Keratinocyte (primary cell): ENCODE data around the gene AHRR. TPM values are rescaled to one million over a fixed set of nuclear protein-coding genes. Genes with fewer than 3 reads are reported as not detected.

Source experiments
- DNase-seq: peaks from one replicate; pipeline ENCODE4 v3.0.0-alpha.2; 2011; ENCODE audit warnings: low read depth, missing footprints, low spot score
- FAIRE-seq: peaks from 2 replicates; lab custom pipeline; 2011; peaks lifted over from hg19 to GRCh38; lab: Jason Lieb, UNC
- H2AFZ ChIP-seq: 2 replicates; pipeline ENCODE4 v1.6.0; 2012; ENCODE audit warnings: low read length, control low read depth, inconsistent platforms; ENCODE audit not compliant: control insufficient read depth
- H3K27ac ChIP-seq: 2 replicates; pipeline ENCODE4 v1.5.1; 2011; ENCODE audit warnings: low read length; ENCODE audit not compliant: control insufficient read depth, insufficient read depth
- H3K27me3 ChIP-seq: 3 replicates; pipeline ENCODE4 v1.6.0; 2011; ENCODE audit warnings: low read length; ENCODE audit not compliant: control insufficient read depth, insufficient read depth; ENCODE audit errors: extremely low read depth
- H3K36me3 ChIP-seq, 2 experiments: 2 replicates in 1 of 2; 3 replicates in 1 of 2; pipeline ENCODE4 v1.5.1; 2011; ENCODE audit warnings: low read length in 2 of 2, mild to moderate bottlenecking in 1 of 2; ENCODE audit not compliant: control insufficient read depth in 2 of 2, insufficient read depth in 2 of 2; ENCODE audit errors: extremely low read depth in 1 of 2
- H3K4me1 ChIP-seq: 3 replicates; pipeline ENCODE4 v1.5.1; 2011; ENCODE audit warnings: low read length; ENCODE audit not compliant: control insufficient read depth, insufficient read depth; ENCODE audit errors: extremely low read depth
- H3K4me2 ChIP-seq: 3 replicates; pipeline ENCODE4 v1.6.0; 2011; ENCODE audit warnings: low read depth, low read length; ENCODE audit not compliant: control insufficient read depth, insufficient read depth; ENCODE audit errors: extremely low read depth
- H3K4me3 ChIP-seq, 3 experiments: fragments of 200-600 bp in 1 of 3; sonication (generic) in 1 of 3; 2 replicates in 2 of 3; 3 replicates in 1 of 3; pipeline ENCODE4 v1.5.1; 2011 to 2016; ENCODE audit warnings: low read length in 3 of 3, mild to moderate bottlenecking in 3 of 3, control low read depth in 2 of 3, inconsistent platforms in 1 of 3, low read depth in 1 of 3, mixed read lengths in 1 of 3, mixed run types in 1 of 3, moderate library complexity in 1 of 3; ENCODE audit not compliant: control insufficient read depth in 2 of 3, insufficient read depth in 2 of 3; ENCODE audit errors: extremely low read depth in 1 of 3
- H3K79me2 ChIP-seq: 2 replicates; pipeline ENCODE4 v1.6.0; 2012; ENCODE audit warnings: low read length; ENCODE audit not compliant: control insufficient read depth, insufficient read depth
- H3K9ac ChIP-seq: 3 replicates; pipeline ENCODE4 v1.6.0; 2011; ENCODE audit warnings: low read length; ENCODE audit not compliant: control insufficient read depth, insufficient read depth; ENCODE audit errors: extremely low read depth
- H3K9me1 ChIP-seq: 3 replicates; pipeline ENCODE4 v1.6.0; 2011; ENCODE audit warnings: low read length; ENCODE audit not compliant: control insufficient read depth, insufficient read depth; ENCODE audit errors: extremely low read depth
- H3K9me3 ChIP-seq: 2 replicates; pipeline ENCODE4 v1.5.1; 2012; ENCODE audit warnings: low read depth, low read length; ENCODE audit not compliant: control insufficient read depth
- H4K20me1 ChIP-seq: 3 replicates; pipeline ENCODE4 v1.6.0; 2011; ENCODE audit warnings: low read length; ENCODE audit not compliant: control insufficient read depth, insufficient read depth; ENCODE audit errors: extremely low read depth
- CTCF ChIP-seq, 3 experiments: IDR thresholded peaks in 1 of 3; conservative IDR thresholded peaks in 1 of 3; optimal IDR thresholded peaks in 1 of 3; 2 replicates in 2 of 3; 3 replicates in 1 of 3; pipeline versions ENCODE3 to v1.5.1; 2011; ENCODE audit warnings: low read length in 3 of 3, mild to moderate bottlenecking in 3 of 3, moderate library complexity in 2 of 3, control low read depth in 1 of 3, inconsistent platforms in 1 of 3; ENCODE audit not compliant: insufficient read depth in 2 of 3; ENCODE audit errors: extremely low read depth in 1 of 3
- EZH2 ChIP-seq: IDR thresholded peaks from one replicate; pipeline ENCODE4 v1.6.1; 2012; ENCODE audit warnings: inconsistent platforms, mild to moderate bottlenecking, low read length, moderate library complexity
- dilution Hi-C: fragments of 300-500 bp; cut with MboI; formaldehyde crosslinking; loops from one replicate; pipeline ENCODE4 v1.7.0; 2020; ENCODE audit warnings: low sequenced_read_pairs; ENCODE audit not compliant: extremely low pct_ligation_motif_present
- polyA plus RNA-seq, 5 experiments: library from polyadenylated mRNA; depleted of rRNA in 3 of 5; stranded (reverse) in 3 of 5; stranded (forward) in 1 of 5; unstranded in 1 of 5; fragments of >200 nt; gene quantifications; 1 replicate in 1 of 5; 2 replicates in 3 of 5; 3 replicates in 1 of 5; pipeline versions ENCODE4 v1.2.1 to v1.2.3, GENCODE V29; 2011 to 2012; ENCODE audit warnings: missing spikeins in 2 of 5, low read depth in 1 of 5, low replicate concordance in 1 of 5

The AHRR gene
- polyA plus RNA-seq, 1 donor (not counting 4 experiments of a cell fraction or from before 2014, with no cell fraction given), result 0.24 TPM

GRCh38 chr5:417301-418161 lies 96.0 kb downstream of the AHRR start:
- Histone ChIP-seq H3K79me2 (no peaks in the 10 kb centered on the region), H3K9ac (no peak overlapping the region), H3K4me2 (no peak overlapping the region), H3K4me1 (peaks cover 5% of the 10 kb centered on the region), H3K9me3 (no peaks in the 10 kb centered on the region), H3K27me3 (no peaks in the 10 kb centered on the region), H3K4me3 (no peak overlapping the region), H2AFZ (no peak overlapping the region), H3K9me1 (no peaks in the 10 kb centered on the region), H3K36me3 (no peaks in the 10 kb centered on the region), H3K27ac (no peak overlapping the region), H4K20me1 (no peaks in the 10 kb centered on the region)
- dilution Hi-C loops, result no loop called here
- DNase-seq (no peak), FAIRE-seq (no peak)
- TF ChIP-seq EZH2 (no peak), CTCF (optimal IDR thresholded peaks at IDR 0.05 in 1 of 3, IDR thresholded peaks at IDR 0.05 in 1 of 3, conservative IDR thresholded peaks at IDR 0.05 in 1 of 3; ENCODE audit: extremely low read depth in 1 of 3, insufficient read depth in 2 of 3, low read length in 3 of 3) (no peak)

- no peak overlapping the region for H3K4me2 ChIP-seq
- FAIRE-seq, result no peak
- H3K9me3 ChIP-seq, result no peaks in the 10 kb centered on the region
- dilution Hi-C loops, result no loop called here
- H3K4me1 ChIP-seq, result peaks cover 3% of the 10 kb centered on the region
- TF ChIP-seq CTCF (optimal IDR thresholded peaks at IDR 0.05 in 1 of 3, IDR thresholded peaks at IDR 0.05 in 1 of 3, conservative IDR thresholded peaks at IDR 0.05 in 1 of 3; ENCODE audit: extremely low read depth in 1 of 3, insufficient read depth in 2 of 3, low read length in 3 of 3) (no peak), EZH2 (no peak)
- no peak for DNase-seq
- H3K36me3 ChIP-seq, result no peaks in the 10 kb centered on the region
- no peak overlapping the region for H3K4me3 ChIP-seq
- no peaks in the 10 kb centered on the region for H3K27me3 ChIP-seq
- H3K27ac ChIP-seq, result no peak overlapping the region
- no peaks in the 10 kb centered on the region for H3K79me2 ChIP-seq
- H3K9ac ChIP-seq, result no peak overlapping the region
- H3K9me1 ChIP-seq, result no peaks in the 10 kb centered on the region
- H4K20me1 ChIP-seq, result no peaks in the 10 kb centered on the region
- no peak overlapping the region for H2AFZ ChIP-seq
Measured at GRCh38 chr5:418162-419121, 96.9 kb downstream of the AHRR start.
